ENCODE results near the gene DUSP7. TPM values are rescaled to one million over a fixed set of nuclear protein-coding genes. Genes with fewer than 3 reads are reported as not detected.

The DUSP7 gene
- total RNA-seq, 5 donors from 2014 or later (not counting 1 experiment from before 2014, with no cell fraction given), result 11.3 to 41.3 (median 39.0) TPM

GRCh38 chr3:52012699-52013098, 43.7 kb downstream of the DUSP7 start:
- no peak for ATAC-seq (replicated peaks in 1 of 4)
- Histone ChIP-seq H3K4me1 (ENCODE audit: control insufficient read depth in 1 of 2, extremely low read depth in 1 of 2, insufficient read depth in 2 of 2, low read length in 2 of 2) (no peaks in the 10 kb centered on the region), H3K27ac (ENCODE audit: low read length) (no peak overlapping the region), H3K9me3 (no peaks in the 10 kb centered on the region), H3K27me3 (replicated peaks in 1 of 2; ENCODE audit: control insufficient read depth in 2 of 2, extremely low read depth in 1 of 2, insufficient read depth in 2 of 2, low read length in 1 of 2) (peaks cover 0 to 12% of the 10 kb centered on the region in 2 experiments), H3K36me3 (ENCODE audit: control insufficient read depth in 2 of 2, extremely low read depth in 1 of 2, insufficient read depth in 1 of 2, low read length in 1 of 2) (no peaks in the 10 kb centered on the region), H3K4me3 (ENCODE audit: control insufficient read depth in 1 of 2, extremely low read depth in 1 of 2, low read length in 1 of 2) (no peak overlapping the region)
- Mint-ChIP-seq H3K27ac (no peak overlapping the region), H3K4me1 (no peaks in the 10 kb centered on the region), H3K27me3 (no peaks in the 10 kb centered on the region), H3K36me3 (no peaks in the 10 kb centered on the region), H3K4me3 (no peak overlapping the region), H3K9me3 (no peaks in the 10 kb centered on the region)
- DNase-seq, result no peak
- 85% methylated on average over 7 of the region's 7 CpGs for WGBS (ENCODE audit: insufficient coverage)
- POLR2A ChIA-PET, result no interaction called here
- CTCF ChIA-PET, result interaction anchor here in 1 of 2 donors (0.6 kb wide), 1 partner anchor 24 kb away, joined by 3 read pairs; no protein-coding TSS in a partner anchor

DNA sequence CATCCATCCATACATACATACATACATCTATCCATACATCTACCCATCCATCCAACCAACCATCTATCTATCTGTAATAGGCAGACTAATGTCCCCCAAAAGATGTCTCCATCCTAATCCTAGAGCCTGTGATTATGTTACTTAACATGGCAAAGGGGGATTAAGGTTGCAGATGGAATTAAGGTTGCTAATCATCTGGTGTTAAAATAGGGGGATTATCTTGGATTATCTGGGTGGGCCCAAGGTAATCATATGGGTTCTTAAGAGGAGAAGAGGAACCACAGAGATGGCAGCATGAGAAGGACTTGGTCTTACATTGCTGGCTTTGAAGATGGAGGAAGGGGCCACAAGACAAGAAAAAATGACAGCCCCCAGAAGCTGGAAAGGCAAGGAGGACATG, 45.9 kb downstream of the DUSP7 start:
- ATAC-seq (replicated peaks in 1 of 4) (no peak), DNase-seq (no peak)
- POLR2A ChIA-PET, result no interaction called here
- Histone ChIP-seq H3K27ac (ENCODE audit: low read length) (no peak overlapping the region), H3K27me3 (replicated peaks in 1 of 2; ENCODE audit: control insufficient read depth in 2 of 2, extremely low read depth in 1 of 2, insufficient read depth in 2 of 2, low read length in 1 of 2) (peaks cover 0 to 6% of the 10 kb centered on the region in 2 experiments), H3K4me3 (ENCODE audit: control insufficient read depth in 1 of 2, extremely low read depth in 1 of 2, low read length in 1 of 2) (no peak overlapping the region), H3K36me3 (ENCODE audit: control insufficient read depth in 2 of 2, extremely low read depth in 1 of 2, insufficient read depth in 1 of 2, low read length in 1 of 2) (no peaks in the 10 kb centered on the region), H3K4me1 (ENCODE audit: control insufficient read depth in 1 of 2, extremely low read depth in 1 of 2, insufficient read depth in 2 of 2, low read length in 2 of 2) (peaks cover 2 to 10% of the 10 kb centered on the region in 2 experiments), H3K9me3 (no peaks in the 10 kb centered on the region)
- Mint-ChIP-seq H3K4me3 (no peak overlapping the region), H3K9me3 (no peaks in the 10 kb centered on the region), H3K36me3 (no peaks in the 10 kb centered on the region), H3K4me1 (peaks cover 9% of the 10 kb centered on the region in 3 donors), H3K27me3 (no peaks in the 10 kb centered on the region), H3K27ac (no peak overlapping the region)
- CTCF ChIA-PET, result interaction anchor here in 1 of 2 donors (0.6 kb wide), 1 partner anchor 347 kb away, joined by 10 read pairs; no protein-coding TSS in a partner anchor

- no peak overlapping the region for H3K27ac ChIP-seq (ENCODE audit: low read length)
- ChIA-PET CTCF (no interaction called here), POLR2A (no interaction called here)
- no peaks in the 10 kb centered on the region for H3K9me3 ChIP-seq
- Mint-ChIP-seq H3K27ac (no peak overlapping the region), H3K27me3 (no peaks in the 10 kb centered on the region), H3K4me1 (peaks cover 11 to 14% (median 13%) of the 10 kb centered on the region in 3 donors), H3K9me3 (no peaks in the 10 kb centered on the region), H3K36me3 (no peaks in the 10 kb centered on the region), H3K4me3 (no peak overlapping the region)
- peaks cover 0 to 6% of the 10 kb centered on the region in 2 experiments for H3K27me3 ChIP-seq (replicated peaks in 1 of 2; ENCODE audit: control insufficient read depth in 2 of 2, extremely low read depth in 1 of 2, insufficient read depth in 2 of 2, low read length in 1 of 2)
- no peaks in the 10 kb centered on the region for H3K36me3 ChIP-seq (ENCODE audit: control insufficient read depth in 2 of 2, extremely low read depth in 1 of 2, insufficient read depth in 1 of 2, low read length in 1 of 2)
- no peak for DNase-seq
- peaks cover 2 to 16% of the 10 kb centered on the region in 2 experiments for H3K4me1 ChIP-seq (ENCODE audit: control insufficient read depth in 1 of 2, extremely low read depth in 1 of 2, insufficient read depth in 2 of 2, low read length in 2 of 2)
- ATAC-seq (replicated peaks in 1 of 4), result no peak
- H3K4me3 ChIP-seq (ENCODE audit: control insufficient read depth in 1 of 2, extremely low read depth in 1 of 2, low read length in 1 of 2), result no peak overlapping the region
- WGBS (ENCODE audit: insufficient coverage), result no CpG with 5 or more reads among the region's 4 CpGs
Observed at GRCh38 chr3:52007291-52007690, 49.1 kb downstream of the DUSP7 start.

GRCh38 chr3:52006820-52007133, 49.6 kb downstream of the DUSP7 start:
- CTCF ChIA-PET, result no interaction called here
- 92% methylated on average over 2 of the region's 6 CpGs for WGBS (ENCODE audit: insufficient coverage)
- no peaks in the 10 kb centered on the region for H3K27me3 Mint-ChIP-seq
- H3K4me1 Mint-ChIP-seq, result peaks cover 12 to 17% (median 16%) of the 10 kb centered on the region in 3 donors
- H3K9me3 ChIP-seq, result no peaks in the 10 kb centered on the region
- peaks cover 2 to 19% of the 10 kb centered on the region in 2 experiments for H3K4me1 ChIP-seq (ENCODE audit: control insufficient read depth in 1 of 2, extremely low read depth in 1 of 2, insufficient read depth in 2 of 2, low read length in 2 of 2)
- ATAC-seq (replicated peaks in 1 of 4) (no peak), DNase-seq (no peak)
- no peak overlapping the region for H3K27ac Mint-ChIP-seq
- H3K27me3 ChIP-seq (replicated peaks in 1 of 2; ENCODE audit: control insufficient read depth in 2 of 2, extremely low read depth in 1 of 2, insufficient read depth in 2 of 2, low read length in 1 of 2), result peaks cover 0 to 10% of the 10 kb centered on the region in 2 experiments
- H3K9me3 Mint-ChIP-seq, result no peaks in the 10 kb centered on the region
- H3K27ac ChIP-seq (ENCODE audit: low read length), result no peak overlapping the region
- POLR2A ChIA-PET, result no interaction called here
- H3K4me3 ChIP-seq (ENCODE audit: control insufficient read depth in 1 of 2, extremely low read depth in 1 of 2, low read length in 1 of 2), result no peak overlapping the region
- no peaks in the 10 kb centered on the region for H3K36me3 ChIP-seq (ENCODE audit: control insufficient read depth in 2 of 2, extremely low read depth in 1 of 2, insufficient read depth in 1 of 2, low read length in 1 of 2)
- no peaks in the 10 kb centered on the region for H3K36me3 Mint-ChIP-seq
- no peak overlapping the region for H3K4me3 Mint-ChIP-seq

GRCh38 chr3:52006017-52006819, 50.2 kb downstream of the DUSP7 start:
- peaks cover 17 to 21% (median 19%) of the 10 kb centered on the region in 3 donors for H3K4me1 Mint-ChIP-seq
- CTCF ChIA-PET, result interaction anchor here (0.6 to 1.0 kb wide), 3 partner anchors 125 to 139 kb away, joined by 3 to 7 read pairs (median 3); no protein-coding TSS in a partner anchor
- peak overlapping the region in 1 of 3 donors; percentile 37 for H3K4me3 Mint-ChIP-seq

GRCh38 chr3:52005571-52005986, 50.8 kb downstream of the DUSP7 start:
- Mint-ChIP-seq H3K4me3 (peak overlapping the region in 1 of 3 donors; percentile 37), H3K4me1 (peaks cover 17 to 21% (median 19%) of the 10 kb centered on the region in 3 donors), H3K27me3 (no peaks in the 10 kb centered on the region), H3K9me3 (no peaks in the 10 kb centered on the region), H3K36me3 (no peaks in the 10 kb centered on the region), H3K27ac (no peak overlapping the region)
- Histone ChIP-seq H3K27ac (ENCODE audit: low read length) (no peak overlapping the region), H3K27me3 (replicated peaks in 1 of 2; ENCODE audit: control insufficient read depth in 2 of 2, extremely low read depth in 1 of 2, insufficient read depth in 2 of 2, low read length in 1 of 2) (peaks cover 0 to 12% of the 10 kb centered on the region in 2 experiments), H3K36me3 (ENCODE audit: control insufficient read depth in 2 of 2, extremely low read depth in 1 of 2, insufficient read depth in 1 of 2, low read length in 1 of 2) (no peaks in the 10 kb centered on the region), H3K4me3 (ENCODE audit: control insufficient read depth in 1 of 2, extremely low read depth in 1 of 2, low read length in 1 of 2) (no peak overlapping the region), H3K4me1 (ENCODE audit: control insufficient read depth in 1 of 2, extremely low read depth in 1 of 2, insufficient read depth in 2 of 2, low read length in 2 of 2) (peaks cover 2 to 26% of the 10 kb centered on the region in 2 experiments), H3K9me3 (no peaks in the 10 kb centered on the region)
- ChIA-PET POLR2A (no interaction called here), CTCF (interaction anchor here (0.6 to 1.0 kb wide), 3 partner anchors 126 to 139 kb away, joined by 3 to 7 read pairs (median 3); no protein-coding TSS in a partner anchor)
- DNase-seq, result no peak
- WGBS (ENCODE audit: insufficient coverage), result 28% methylated on average over 9 of the region's 15 CpGs
- no peak for ATAC-seq (replicated peaks in 1 of 4)

More at GRCh38 chr3:52006017-52006819, 50.2 kb downstream of the DUSP7 start:
- H3K36me3 Mint-ChIP-seq, result no peaks in the 10 kb centered on the region
- H3K27ac Mint-ChIP-seq, result no peak overlapping the region
- DNase-seq (no peak), ATAC-seq (replicated peaks in 1 of 4) (no peak)
- WGBS (ENCODE audit: insufficient coverage), result 66% methylated on average over 8 of the region's 8 CpGs
- POLR2A ChIA-PET, result no interaction called here
- peaks cover 2 to 25% of the 10 kb centered on the region in 2 experiments for H3K4me1 ChIP-seq (ENCODE audit: control insufficient read depth in 1 of 2, extremely low read depth in 1 of 2, insufficient read depth in 2 of 2, low read length in 2 of 2)
- peaks cover 0 to 12% of the 10 kb centered on the region in 2 experiments for H3K27me3 ChIP-seq (replicated peaks in 1 of 2; ENCODE audit: control insufficient read depth in 2 of 2, extremely low read depth in 1 of 2, insufficient read depth in 2 of 2, low read length in 1 of 2)
- H3K27me3 Mint-ChIP-seq, result no peaks in the 10 kb centered on the region
- H3K9me3 ChIP-seq, result no peaks in the 10 kb centered on the region
- H3K9me3 Mint-ChIP-seq, result no peaks in the 10 kb centered on the region
- no peak overlapping the region for H3K4me3 ChIP-seq (ENCODE audit: control insufficient read depth in 1 of 2, extremely low read depth in 1 of 2, low read length in 1 of 2)
- no peaks in the 10 kb centered on the region for H3K36me3 ChIP-seq (ENCODE audit: control insufficient read depth in 2 of 2, extremely low read depth in 1 of 2, insufficient read depth in 1 of 2, low read length in 1 of 2)
- H3K27ac ChIP-seq (ENCODE audit: low read length), result no peak overlapping the region

All from T-cell (primary cell).